ENCODE results near the gene JADE1.

GRCh38 chr4:128915544-128915943 lies 106.0 kb downstream of the JADE1 start:
- TF ChIP-seq MXI1 (IDR thresholded peaks at IDR 0.05; ENCODE audit: borderline replicate concordance, low read depth, low read length) (no peak), RCOR1 (IDR thresholded peaks at IDR 0.05; ENCODE audit: insufficient replicate concordance, low read length) (no peak), POLR2A (IDR thresholded peaks at IDR 0.05; ENCODE audit: low read depth, low read length) (no peak), CHD1 (IDR thresholded peaks at IDR 0.05; ENCODE audit: low read depth, low read length) (no peak), RFX5 (IDR thresholded peaks at IDR 0.05; ENCODE audit: low read depth, low read length) (no peak), CEBPB (IDR thresholded peaks at IDR 0.05; ENCODE audit: low read depth, low read length) (no peak), NFE2L2 (IDR thresholded peaks at IDR 0.05; ENCODE audit: low read depth, low read length) (no peak), FOS (IDR thresholded peaks at IDR 0.05; ENCODE audit: low read depth, low read length) (no peak), SMC3 (IDR thresholded peaks at IDR 0.05; ENCODE audit: low read depth, low read length) (no peak), MAFK (IDR thresholded peaks at IDR 0.05; ENCODE audit: low read depth, low read length) (no peak), RAD21 (IDR thresholded peaks at IDR 0.05; ENCODE audit: low read length) (no peak)
- TF ChIP-seq, protein P1, sequence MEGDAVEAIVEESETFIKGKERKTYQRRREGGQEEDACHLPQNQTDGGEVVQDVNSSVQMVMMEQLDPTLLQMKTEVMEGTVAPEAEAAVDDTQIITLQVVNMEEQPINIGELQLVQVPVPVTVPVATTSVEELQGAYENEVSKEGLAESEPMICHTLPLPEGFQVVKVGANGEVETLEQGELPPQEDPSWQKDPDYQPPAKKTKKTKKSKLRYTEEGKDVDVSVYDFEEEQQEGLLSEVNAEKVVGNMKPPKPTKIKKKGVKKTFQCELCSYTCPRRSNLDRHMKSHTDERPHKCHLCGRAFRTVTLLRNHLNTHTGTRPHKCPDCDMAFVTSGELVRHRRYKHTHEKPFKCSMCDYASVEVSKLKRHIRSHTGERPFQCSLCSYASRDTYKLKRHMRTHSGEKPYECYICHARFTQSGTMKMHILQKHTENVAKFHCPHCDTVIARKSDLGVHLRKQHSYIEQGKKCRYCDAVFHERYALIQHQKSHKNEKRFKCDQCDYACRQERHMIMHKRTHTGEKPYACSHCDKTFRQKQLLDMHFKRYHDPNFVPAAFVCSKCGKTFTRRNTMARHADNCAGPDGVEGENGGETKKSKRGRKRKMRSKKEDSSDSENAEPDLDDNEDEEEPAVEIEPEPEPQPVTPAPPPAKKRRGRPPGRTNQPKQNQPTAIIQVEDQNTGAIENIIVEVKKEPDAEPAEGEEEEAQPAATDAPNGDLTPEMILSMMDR (conservative IDR thresholded peaks at IDR 0.05; ENCODE audit: low read depth, low read length) = no peak
- TF ChIP-seq, protein P2, sequence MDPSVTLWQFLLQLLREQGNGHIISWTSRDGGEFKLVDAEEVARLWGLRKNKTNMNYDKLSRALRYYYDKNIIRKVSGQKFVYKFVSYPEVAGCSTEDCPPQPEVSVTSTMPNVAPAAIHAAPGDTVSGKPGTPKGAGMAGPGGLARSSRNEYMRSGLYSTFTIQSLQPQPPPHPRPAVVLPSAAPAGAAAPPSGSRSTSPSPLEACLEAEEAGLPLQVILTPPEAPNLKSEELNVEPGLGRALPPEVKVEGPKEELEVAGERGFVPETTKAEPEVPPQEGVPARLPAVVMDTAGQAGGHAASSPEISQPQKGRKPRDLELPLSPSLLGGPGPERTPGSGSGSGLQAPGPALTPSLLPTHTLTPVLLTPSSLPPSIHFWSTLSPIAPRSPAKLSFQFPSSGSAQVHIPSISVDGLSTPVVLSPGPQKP (IDR thresholded peaks at IDR 0.05; ENCODE audit: borderline replicate concordance, low read depth, low read length) = no peak
- TF ChIP-seq, protein P3, sequence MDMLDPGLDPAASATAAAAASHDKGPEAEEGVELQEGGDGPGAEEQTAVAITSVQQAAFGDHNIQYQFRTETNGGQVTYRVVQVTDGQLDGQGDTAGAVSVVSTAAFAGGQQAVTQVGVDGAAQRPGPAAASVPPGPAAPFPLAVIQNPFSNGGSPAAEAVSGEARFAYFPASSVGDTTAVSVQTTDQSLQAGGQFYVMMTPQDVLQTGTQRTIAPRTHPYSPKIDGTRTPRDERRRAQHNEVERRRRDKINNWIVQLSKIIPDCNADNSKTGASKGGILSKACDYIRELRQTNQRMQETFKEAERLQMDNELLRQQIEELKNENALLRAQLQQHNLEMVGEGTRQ (IDR thresholded peaks at IDR 0.05; ENCODE audit: low read depth, low read length) = no peak
